Stimulated activated CD4-positive, alpha-beta T cell treated with anti-CD3 and anti-CD28 coated beads, Interleukin-1b, Interleukin-23, amount 100 ng/mL, for 48 hours (primary cell): ENCODE results near the gene CBX3.
"Not testable (repeated sequence)": the region's sequence is repeated elsewhere in the genome, so short reads cannot be mapped to it uniquely, and the experiment has no call there.

Experiments used
- DNase-seq: peaks from one replicate; pipeline ENCODE4 v3.0.0-alpha.2; 2020

CBX3 gene

DNA sequence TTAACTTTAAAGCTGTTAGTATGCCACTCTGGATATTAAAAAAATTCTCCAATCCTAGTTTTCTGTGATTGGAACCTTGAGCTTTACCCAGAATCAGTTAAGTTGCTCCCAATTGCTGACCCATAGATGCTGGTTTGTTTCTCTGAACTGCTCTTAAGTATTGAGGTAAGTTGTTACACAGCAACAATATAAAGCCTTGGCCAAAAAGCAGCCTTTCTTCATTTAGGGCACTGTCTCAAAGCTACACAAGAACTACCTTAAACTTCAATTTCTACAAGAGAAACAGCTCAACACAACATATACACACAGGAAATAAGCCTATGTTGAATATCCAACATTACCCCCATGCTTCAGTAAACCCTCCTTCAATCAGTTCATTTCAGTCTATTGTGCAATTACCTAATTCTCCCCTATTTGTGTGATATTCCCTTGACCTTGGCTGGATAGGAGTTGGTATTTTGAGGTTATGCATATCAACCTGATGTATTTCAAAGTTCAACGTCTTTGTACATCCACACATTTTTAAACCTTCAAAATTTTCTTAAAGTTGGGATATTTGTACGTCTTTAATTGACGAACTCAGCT lies 12.5 kb upstream of the CBX3 start:
- no peak for DNase-seq

DNA sequence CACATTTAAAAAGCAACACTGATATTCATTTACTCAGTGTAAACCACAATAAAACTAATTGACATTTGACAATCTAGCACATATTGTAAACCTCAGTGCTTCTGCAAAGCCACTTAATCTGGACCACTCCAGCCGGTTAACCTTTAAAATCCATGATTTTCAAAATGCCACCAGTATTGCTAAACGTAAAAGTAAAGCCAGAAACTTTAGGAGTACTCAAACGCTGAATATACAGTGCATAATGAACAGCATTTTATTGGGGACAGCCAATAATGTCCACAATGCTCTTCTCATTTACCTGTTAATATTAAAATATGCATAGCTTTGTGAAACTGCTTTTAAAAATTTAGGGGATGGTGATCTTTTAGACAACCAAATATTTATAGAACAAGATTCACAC lies 11.8 kb upstream of the CBX3 start:
- no peak for DNase-seq

DNA sequence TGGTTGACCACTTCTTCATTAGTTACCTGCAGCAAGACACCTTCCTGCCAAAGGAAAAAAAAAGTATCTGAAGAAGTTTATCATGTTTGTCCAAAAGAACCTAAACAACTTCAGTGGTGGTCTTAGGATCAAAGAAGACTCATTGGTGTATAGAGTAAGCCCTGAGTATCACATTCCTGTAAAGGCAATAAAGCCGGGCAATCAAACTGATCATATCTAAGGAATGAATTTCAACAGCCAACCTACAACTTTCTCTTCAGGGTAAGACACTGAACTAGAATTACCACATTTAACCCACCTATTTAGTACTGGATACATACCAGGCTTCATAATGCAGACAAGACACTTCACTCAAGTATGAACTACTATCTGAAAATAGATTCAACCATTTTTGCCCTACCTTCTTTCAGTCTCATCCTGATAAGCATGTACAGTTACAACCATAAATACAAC lies 11.1 kb upstream of the CBX3 start:
- DNase-seq: no peak

DNA sequence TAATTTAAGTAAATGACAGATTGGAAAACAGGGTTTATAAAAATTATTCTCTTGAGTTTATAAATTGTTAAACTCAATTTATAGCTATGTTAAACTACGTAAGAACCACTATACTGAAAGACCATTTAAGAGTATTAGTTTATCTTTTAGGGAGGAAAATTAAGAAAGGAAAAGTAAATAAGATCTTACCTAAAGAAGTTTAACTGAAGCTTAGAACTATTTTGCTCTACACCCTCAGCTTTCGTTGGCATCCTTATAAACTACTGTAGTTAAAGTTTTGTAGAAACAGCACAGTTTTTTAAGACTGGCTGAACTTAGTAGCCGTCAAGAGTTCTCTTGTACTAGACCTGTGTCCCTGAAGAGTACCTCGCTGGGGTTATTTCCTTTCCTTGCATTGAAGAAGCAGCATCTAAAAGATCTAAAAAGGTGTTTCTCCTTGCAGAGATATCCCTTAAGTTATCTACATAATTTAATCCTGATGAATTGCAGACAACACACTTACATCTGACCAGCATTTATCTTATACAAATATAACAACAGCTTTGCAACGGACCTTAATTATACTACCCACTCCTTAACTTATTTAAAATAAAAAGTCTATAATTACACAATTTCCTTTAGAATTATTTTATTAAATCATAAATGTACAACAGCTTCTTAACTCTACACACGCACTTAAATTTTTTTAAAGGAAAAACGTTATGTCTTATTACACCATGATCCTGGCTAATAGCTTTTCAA lies 10.1 kb upstream of the CBX3 start:
- DNase-seq: no peak

DNA sequence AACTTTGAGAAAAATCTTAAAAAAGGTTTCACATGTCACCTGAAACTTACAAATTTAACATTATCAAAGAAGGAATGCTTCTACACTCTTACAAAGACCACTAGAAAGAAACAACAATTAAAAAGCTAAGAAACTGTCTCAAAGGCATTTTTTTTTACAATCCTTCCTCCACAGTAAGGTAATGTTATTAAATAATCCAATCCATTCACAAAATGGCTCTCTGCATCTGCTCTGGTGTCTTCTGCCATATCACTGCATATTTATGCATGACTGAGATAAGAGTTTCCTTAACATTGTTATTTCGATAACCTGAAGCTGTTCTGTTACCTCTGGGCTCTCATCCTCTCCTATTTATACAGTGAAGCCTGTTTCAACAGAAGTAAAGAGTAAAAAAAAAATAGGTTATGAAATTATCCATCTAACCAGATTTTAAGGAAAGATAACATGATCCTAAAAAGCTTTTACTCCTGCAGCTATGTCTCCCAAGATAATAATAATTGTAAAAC lies 9.5 kb upstream of the CBX3 start:
- DNase-seq: no peak

DNA sequence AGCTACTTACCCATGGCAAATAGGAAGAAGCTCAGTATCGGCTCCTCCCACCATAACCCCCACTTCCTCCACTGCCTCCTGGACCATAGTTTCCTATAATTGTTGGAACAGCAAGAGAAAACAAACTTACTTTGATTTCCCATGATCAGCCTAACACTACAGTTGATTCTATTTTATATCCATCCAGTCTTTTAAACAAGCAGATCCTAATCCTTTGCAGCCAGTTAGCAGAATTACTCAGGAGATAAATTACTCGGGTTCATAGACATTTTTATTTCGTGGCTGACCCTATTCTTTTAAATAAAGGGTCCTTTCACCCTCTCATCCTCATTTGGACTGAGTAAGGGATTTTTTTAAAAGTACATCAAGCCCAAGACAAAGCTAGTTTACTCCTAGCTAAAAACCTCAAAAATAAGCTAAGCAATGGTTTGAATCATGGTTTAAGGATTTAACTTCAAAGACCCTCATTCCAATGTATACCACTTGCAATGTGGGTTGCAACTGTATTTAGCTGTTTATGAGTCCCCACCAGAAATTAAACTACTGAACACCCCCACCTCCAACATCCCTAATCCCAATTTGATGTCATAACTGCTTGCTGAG lies 9.0 kb upstream of the CBX3 start:
- no peak for DNase-seq

DNA sequence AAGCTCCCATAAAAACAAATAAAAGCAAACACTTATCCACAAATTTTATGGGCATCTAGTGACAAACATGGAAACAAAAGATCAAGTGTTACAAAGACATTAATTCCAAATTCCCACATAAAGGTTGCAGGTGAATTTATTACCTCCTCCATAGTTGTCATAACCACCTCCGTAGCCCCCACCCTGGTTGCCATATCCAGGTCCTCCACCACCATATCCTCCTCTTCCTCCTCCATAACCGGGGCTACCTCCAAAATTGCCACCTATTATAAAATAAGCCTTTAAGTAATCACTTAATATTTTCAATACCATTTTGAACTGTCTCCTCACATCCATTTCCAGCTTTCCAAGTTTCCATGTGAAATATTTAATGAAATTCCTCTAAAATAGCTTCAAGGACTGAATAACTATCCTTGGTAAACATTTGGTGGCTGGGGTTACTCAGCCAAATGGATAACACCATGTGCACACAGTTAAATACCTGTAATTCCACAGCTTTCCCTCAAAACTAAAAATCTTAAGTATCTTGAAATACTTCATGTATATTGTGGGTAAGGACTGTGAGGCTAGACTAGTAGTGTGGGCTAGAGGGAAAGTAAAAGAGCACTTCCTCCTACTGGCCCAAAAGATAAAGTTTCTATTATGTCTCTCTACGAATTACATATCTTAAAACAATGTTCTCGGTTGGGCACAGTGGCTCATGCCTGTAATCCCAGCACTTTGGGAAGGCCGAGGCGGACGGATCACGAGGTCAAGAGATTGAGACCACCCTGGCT lies 7.9 kb upstream of the CBX3 start:
- no peak for DNase-seq

DNA sequence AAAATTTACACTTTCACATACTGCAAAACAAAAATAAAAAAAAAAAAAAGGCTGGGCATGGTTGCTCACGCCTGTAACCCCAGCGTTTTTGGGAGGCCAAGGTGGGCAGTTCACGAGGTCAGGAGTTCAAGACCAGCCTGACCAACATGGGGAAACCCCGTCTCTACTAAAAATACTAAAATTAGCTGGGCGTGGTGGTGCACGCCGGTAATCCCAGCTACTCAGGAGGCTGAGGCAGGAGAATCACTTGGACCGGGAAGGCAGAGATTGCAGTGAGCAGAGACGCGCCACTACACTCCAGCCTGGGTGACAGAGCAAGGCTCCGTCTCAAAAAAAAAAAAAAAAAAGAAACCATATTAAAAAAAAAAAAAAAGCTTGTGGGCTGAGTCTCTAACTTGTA lies 6.8 kb upstream of the CBX3 start:
- not testable (repeated sequence) for DNase-seq

DNA sequence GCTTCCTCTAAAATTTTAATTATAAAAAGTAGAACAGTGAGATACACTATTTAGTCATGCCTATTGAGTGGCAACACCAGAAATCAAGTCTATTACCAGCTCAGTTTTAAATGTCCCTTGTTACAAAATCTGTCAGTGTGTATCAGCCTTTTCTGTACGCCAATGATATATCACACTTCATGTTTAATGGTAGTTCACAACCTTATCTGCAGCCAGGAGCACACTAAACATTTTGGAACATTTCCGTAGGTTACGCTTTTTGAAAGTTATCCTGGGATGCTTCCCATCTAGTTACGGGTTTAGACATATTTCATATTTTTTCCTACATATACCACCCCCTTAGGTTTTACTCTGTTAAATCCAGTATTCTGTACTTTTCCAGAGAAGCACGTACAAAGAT lies 6.4 kb upstream of the CBX3 start:
- no peak for DNase-seq

DNA sequence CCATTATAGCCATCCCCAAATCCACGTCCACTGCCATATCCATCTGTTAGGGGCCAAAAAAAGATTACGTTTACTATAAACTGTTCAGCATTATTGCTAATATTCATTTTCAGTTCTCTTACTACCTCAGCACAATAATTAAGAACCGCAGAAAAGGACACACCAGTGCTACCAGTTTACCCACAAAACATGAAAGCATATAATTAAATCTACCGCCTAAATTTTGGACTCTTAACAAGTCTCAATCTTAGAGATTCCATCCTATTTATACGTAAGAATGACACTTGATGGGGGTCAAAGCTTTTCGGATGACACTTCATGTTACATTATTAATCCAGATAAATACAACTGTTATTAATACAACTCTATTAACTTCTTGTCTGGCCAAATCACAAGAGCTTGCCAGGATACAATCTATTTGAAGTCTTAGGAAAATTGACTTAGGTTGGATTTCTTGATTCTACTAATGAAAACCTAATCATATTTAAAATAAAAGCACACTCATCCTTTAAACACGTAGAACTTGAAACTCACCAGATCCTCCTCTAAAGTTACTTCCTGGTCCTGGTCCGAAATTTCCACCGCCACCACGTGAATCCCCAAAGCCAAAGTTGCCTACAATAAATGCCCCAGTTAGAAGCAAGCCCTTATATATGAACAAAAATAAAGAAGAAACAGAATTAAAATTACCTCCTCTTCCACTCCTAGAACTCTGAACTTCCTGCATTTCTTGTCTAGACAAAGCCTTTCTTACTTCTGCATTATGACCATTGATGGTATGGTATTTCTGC lies 5.5 kb upstream of the CBX3 start:
- no peak for DNase-seq

DNA sequence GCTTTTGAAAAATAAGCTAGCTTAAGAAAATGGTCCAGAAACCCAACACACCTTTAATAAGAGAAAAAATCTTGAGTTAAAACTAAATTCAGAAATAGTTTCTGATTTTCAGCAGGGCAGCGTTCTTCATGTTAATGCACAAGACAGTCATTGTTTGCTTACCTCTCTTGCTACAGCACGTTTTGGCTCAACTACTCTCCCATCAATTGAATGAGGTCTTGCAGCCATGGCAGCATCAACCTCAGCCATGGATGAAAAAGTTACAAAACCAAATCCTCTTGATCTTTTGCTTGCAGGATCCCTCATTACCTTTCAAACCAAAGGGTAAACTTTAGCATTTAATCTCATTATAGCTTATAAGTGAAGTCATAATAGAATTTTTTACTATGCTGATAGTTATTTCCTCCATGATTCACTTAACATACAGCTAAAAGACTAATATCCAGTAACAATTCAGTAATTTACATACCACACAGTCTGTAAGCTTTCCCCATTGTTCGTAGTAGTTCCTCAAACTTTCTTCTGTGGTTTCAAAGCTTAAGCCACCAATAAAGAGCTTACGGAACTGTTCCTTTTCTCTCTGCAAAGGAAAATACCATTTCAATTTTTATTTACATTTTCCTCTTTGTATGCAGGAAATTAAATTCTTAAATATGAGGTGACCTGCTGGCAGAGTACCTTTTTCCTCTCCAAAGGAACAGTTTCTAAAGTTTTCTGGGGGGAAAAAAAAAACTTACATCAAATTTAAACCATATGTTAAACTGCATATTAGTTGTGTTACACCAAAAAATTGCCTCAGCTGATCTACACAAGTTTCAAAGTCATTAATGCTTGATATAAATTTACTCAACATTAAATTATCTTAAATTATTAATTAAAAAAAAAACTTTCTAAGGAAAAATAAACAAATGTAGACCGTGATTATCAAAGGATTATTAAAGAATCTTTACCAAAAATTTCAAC lies 4.1 kb upstream of the CBX3 start:
- no peak for DNase-seq

DNA sequence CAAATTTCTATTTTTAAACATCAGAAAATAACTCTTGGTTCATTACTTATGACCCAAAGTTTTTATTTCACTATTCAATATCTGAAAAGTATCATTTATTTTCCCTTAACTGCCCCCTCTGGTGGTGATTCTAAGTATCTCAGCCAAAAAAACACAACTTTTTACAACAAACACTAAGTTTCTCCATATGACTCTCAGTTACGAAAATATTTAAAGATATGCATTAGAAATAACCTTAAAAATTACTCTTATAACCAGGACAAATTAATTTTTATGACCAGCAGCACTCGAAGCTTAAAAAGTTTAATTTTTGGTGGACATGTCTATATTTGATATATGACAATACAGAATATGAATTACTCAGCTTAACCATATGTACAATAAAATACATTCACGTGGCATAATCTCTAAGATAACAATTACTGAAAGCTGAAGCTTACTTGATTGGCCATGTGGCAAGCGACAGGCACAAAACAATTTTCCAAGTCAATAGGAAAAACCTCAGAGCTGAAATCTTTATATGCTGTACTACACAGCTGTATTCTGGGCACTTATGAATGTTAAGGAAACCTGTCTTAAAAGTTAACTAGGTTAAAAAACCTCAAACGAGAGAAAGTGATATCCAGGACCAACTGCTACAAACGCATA lies 3.3 kb upstream of the CBX3 start:
- DNase-seq: no peak

DNA sequence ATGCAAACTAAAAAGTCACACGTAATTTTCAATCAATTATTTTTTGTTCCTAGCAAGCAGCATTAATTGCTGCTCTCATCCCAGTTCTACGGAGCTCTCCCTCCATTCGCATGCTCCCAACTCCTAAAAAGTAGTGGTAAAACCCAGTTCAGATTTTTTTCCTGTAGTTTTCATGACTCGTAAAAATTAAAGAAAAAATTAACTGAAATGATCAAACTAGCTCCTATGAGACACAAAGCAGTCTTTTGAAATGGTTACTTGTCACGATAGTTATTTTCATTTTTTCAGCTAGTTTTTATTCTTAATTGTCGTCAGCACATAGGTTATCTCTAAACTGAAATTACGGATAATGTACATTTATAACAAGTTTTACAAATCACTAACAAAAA lies 2.8 kb upstream of the CBX3 start:
- no peak for DNase-seq

DNA sequence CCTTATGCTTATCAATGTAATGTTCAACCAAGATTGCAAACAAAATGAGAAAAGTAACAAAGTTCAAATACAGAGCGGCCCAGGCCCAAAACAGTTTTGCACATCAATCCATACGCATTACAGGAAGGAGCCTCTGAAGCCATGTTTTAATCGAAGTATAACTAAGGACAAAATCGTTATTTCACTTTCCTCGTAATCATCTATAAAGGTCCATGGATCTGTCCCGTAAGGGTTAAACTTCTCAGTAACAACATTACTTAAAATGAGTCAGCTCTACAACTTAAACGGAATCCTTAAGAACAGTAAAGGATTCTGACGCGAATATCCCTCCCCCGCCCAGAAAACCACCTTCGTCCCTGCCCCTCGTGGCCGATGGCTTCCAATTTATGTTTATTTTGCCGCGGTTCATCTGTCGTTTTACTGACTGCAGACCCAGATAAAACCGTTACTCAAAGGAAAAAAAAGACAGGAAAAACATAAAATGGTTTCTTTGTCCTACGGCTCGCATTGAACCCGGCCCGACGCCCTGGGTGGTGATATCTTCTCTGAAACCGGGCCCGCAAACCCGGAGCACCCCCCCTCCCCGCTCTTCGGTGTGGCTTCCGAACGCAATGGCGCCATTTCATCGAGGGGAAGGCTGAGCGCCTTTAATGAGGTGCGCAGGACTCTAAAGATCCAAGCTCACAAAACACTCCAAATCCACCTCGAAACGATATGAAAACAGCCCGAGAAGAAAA lies 2.1 kb upstream of the CBX3 start:
- DNase-seq: peak; percentile 61

DNA sequence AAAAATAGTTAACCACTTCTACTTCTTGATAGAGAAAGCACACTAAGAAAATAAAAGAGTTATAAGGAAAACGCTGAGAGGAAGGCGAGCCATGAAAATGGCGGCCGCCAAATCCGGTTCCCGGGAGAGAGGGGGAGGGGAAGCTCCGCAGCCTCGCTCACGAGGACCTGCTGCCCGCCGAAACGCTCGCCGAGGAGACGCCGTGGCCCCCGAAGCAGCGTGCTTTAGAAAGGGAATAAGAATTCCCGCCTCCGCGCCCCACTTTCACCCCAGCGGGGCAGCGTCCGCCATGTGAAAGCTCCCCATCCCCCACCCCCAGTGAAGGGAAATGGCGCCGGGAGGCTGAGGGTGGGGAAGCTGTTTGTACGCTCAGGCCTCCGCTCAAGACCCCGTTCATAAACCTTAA lies 1.5 kb upstream of the CBX3 start:
- peak; percentile 77 for DNase-seq

DNA sequence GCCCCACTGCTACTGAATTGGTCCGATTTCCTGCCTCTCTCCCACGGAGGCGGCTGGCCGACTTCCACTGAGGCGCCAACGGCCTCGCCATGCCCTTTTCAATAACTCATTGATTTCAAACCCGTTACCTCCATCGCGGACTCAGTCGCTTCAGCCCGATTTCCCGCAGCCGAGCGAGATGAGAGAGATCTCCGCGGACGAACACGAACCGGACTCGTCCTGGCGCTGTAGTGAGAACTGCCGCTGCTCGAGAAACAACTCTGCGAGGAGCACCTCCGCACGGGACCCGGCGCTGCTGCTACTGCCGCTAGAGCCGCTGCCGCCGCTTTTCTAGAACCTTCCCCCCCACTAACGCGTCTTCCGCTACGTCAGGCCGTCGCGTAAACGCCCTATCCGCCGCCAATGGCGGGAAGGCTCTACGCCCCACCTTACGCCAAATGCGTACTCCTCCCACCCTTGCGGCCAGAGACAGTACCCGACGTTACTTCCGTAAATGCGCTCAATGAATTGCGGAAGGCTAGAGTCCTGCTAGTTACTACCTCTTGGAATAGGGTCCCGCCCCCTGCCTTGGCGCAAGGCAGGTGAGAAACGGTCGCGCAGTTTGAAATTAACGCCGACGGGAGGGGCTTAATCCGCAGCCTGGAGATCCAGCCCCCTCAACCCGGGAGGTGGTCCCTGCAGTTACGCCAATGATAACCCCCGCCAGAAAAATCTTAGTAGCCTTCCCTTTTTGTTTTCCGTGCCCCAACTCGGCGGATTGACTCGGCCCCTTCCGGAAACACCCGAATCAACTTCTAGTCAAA lies 900 bp upstream of the CBX3 start, which contains the start of gene HNRNPA2B1:
HNRNPA2B1 (minus strand) TSS at position 303 of the 803 bp plus-strand sequence; CDS start at position 134, 169 bp downstream.
- DNase-seq: peak; percentile 96

DNA sequence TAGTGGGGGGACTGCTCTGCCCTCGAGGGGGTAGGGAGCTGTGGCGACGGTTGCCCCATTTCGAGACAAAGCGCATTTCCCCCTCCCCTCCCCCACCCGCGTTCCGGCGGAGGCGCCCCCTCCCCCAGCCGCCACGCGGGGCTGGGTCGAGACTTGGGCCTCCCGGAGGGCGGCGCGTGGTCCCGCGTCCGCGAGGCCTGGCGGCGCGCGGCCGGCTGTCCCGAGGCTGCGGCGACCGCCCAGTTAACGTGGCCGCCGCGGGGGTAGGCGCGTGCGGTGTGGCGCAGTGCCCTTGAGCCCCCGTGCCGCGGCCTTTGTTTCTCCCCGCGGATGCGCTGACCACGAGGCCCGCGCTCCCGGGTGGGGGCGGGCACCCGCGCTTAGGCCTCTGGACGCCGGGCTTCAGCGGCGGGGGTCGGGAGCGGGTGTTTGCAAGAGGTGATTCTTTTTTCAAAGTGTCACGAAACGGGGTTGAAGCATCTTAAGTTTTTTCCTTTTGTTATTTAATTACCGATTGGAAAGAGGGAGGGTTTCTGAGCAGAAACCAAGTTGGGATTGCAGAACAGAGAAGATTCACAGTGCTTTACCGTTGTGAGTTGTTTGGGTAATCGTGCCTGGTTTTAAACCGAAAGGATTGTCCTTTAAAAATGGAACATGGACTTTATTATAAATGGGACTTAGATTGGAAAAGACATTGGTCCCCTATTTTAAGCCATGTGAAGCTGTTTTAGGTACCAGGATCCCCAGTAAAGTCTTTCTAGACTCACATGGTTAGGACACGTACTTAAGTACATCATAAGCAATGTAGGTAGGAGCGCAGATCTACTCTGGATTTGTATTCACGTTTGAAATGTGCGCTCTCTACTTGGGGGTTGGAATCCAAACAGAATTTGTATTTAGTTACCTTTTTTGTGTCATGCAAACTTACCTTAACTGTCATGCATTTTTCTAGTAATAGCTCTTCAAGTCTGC lies 760 bp downstream of the CBX3 start:
- DNase-seq: peak; percentile 60

DNA sequence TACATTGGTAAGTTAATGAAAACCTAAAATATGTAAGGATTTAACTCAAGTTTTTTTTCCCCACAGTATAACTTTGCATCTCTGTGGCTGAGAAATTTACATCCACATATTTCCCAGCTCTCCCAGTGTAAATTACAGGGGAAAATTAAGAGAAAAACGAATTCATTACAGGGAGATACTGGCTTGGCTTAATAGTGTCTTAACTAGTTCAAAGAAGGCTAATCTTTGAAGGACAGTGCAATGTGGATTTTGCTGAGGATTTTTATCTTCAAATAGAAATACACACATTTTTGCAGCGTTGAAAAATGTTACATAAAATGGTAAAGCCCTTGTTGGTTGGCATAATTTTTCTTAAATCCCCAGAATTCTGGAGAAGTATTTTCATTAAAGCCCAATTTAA lies 1.5 kb downstream of the CBX3 start:
- DNase-seq: no peak
